Osteocyte (in vitro differentiated cells): ENCODE measurements around the gene KIAA0930. TPM values are rescaled to one million over a fixed set of nuclear protein-coding genes. Genes with fewer than 3 reads are reported as not detected.

ENCODE experiments used
- DNase-seq: peaks from one replicate; pipeline ENCODE4 v3.0.0; 2021; ENCODE audit warnings: mixed read lengths; ENCODE audit not compliant: unreplicated experiment; ENCODE audit errors: extremely low spot score
- H3K27ac Mint-ChIP-seq: one replicate; pipeline ENCODE4 v1.8.0; 2021; ENCODE audit warnings: mild to moderate bottlenecking, mixed read lengths; ENCODE audit not compliant: unreplicated experiment
- H3K27me3 Mint-ChIP-seq: one replicate; pipeline ENCODE4 v1.8.0; 2021; ENCODE audit warnings: mixed read lengths; ENCODE audit not compliant: unreplicated experiment
- H3K36me3 Mint-ChIP-seq: one replicate; pipeline ENCODE4 v1.8.0; 2021; ENCODE audit warnings: mixed read lengths; ENCODE audit not compliant: unreplicated experiment
- H3K4me1 Mint-ChIP-seq: one replicate; pipeline ENCODE4 v1.8.0; 2021; ENCODE audit warnings: mixed read lengths; ENCODE audit not compliant: unreplicated experiment
- H3K4me3 Mint-ChIP-seq: one replicate; pipeline ENCODE4 v1.8.0; 2021; ENCODE audit warnings: mild to moderate bottlenecking, moderate library complexity, mixed read lengths; ENCODE audit not compliant: unreplicated experiment
- H3K9me3 Mint-ChIP-seq: one replicate; pipeline ENCODE4 v1.8.0; 2021; ENCODE audit warnings: mixed read lengths; ENCODE audit not compliant: unreplicated experiment
- total RNA-seq: library from RNA; stranded (reverse); gene quantifications from 2 replicates; pipeline ENCODE4 v1.2.1, GENCODE V29; 2021
- TF ChIP-seq, protein P1 (sequence below): fragments of 200-600 bp; sonication (generic); IDR thresholded peaks from 2 replicates; pipeline ENCODE4 v1.5.0; 2021; ENCODE audit warnings: antibody characterized with exemption, mild to moderate bottlenecking, moderate library complexity

Gene KIAA0930
- total RNA-seq, 1 donor from 2014 or later = 53.1 TPM

DNA sequence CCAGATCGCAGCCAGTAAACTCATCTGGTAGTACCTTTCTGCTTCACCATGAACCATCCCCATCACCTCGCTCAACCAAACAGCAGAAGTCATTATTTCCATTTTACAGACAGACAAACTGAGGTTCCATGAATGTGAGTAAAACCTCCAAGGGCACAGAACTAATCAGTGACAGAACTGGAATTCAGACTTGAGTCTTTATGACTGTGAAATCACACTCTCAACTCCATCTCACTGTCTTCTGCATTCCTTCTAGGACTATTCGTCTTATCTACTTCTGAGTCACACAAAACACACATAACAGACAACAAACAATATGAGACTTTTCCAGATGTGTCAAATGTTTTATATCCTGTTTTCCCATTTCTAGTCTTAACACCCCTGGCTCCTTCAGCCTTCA, 86.3 kb downstream of the KIAA0930 start:
- no peak overlapping the region for H3K4me3 Mint-ChIP-seq
- TF ChIP-seq, protein P1, sequence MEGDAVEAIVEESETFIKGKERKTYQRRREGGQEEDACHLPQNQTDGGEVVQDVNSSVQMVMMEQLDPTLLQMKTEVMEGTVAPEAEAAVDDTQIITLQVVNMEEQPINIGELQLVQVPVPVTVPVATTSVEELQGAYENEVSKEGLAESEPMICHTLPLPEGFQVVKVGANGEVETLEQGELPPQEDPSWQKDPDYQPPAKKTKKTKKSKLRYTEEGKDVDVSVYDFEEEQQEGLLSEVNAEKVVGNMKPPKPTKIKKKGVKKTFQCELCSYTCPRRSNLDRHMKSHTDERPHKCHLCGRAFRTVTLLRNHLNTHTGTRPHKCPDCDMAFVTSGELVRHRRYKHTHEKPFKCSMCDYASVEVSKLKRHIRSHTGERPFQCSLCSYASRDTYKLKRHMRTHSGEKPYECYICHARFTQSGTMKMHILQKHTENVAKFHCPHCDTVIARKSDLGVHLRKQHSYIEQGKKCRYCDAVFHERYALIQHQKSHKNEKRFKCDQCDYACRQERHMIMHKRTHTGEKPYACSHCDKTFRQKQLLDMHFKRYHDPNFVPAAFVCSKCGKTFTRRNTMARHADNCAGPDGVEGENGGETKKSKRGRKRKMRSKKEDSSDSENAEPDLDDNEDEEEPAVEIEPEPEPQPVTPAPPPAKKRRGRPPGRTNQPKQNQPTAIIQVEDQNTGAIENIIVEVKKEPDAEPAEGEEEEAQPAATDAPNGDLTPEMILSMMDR = no peak
- H3K27ac Mint-ChIP-seq = no peak overlapping the region
- DNase-seq = no peak
- H3K4me1 Mint-ChIP-seq = peaks cover 3% of the 10 kb centered on the region
- peaks cover 20% of the 10 kb centered on the region for H3K36me3 Mint-ChIP-seq
- H3K27me3 Mint-ChIP-seq = no peaks in the 10 kb centered on the region
- no peaks in the 10 kb centered on the region for H3K9me3 Mint-ChIP-seq

DNA sequence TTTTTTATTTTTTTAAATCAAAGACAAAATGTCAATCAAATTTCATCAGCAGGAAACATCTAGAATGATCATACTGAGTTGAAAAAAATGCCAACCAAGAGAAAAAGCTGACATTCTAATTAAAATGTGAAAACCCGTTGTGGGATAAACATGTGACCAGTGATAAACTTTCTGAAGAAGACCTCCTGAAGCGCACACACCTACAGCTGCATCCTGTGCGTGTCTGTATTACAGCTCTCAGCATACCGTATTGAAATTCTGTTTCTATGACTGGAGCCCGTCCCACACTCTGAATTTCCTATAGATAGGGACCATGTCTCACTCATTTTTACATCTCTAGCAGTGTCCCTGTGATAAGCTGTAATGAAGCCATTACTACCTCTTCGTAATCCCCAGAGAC, 89.2 kb downstream of the KIAA0930 start:
- peaks cover 19% of the 10 kb centered on the region for H3K36me3 Mint-ChIP-seq
- H3K4me1 Mint-ChIP-seq = no peaks in the 10 kb centered on the region
- H3K27me3 Mint-ChIP-seq = no peaks in the 10 kb centered on the region
- no peaks in the 10 kb centered on the region for H3K9me3 Mint-ChIP-seq
- TF ChIP-seq, protein P1 = no peak
- DNase-seq = no peak
- H3K27ac Mint-ChIP-seq = no peak overlapping the region
- no peak overlapping the region for H3K4me3 Mint-ChIP-seq

DNA sequence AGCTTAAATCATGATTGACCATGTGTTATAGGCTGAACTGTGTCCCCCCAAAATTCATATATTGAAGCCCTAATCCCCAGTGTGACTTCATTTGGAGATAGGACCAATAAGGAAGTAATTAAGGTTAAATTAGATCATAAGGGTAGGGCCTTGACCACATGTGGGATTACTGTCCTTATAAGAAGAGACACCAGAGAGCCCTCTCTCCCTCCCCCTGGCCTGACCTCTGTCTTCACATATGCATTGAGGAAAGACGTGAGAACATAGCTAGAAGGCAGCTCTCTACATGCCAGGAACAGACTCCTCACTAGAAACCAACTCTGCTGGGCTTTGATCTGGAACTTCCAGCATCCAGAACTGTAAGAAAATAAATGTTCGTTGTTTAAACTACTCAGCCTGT, 90.6 kb downstream of the KIAA0930 start:
- Mint-ChIP-seq H3K27me3 (no peaks in the 10 kb centered on the region), H3K4me3 (no peak overlapping the region), H3K9me3 (peaks cover under 1% of the 10 kb centered on the region), H3K4me1 (no peaks in the 10 kb centered on the region), H3K36me3 (peaks cover 19% of the 10 kb centered on the region), H3K27ac (no peak overlapping the region)
- TF ChIP-seq, protein P1 = no peak
- DNase-seq = no peak

DNA sequence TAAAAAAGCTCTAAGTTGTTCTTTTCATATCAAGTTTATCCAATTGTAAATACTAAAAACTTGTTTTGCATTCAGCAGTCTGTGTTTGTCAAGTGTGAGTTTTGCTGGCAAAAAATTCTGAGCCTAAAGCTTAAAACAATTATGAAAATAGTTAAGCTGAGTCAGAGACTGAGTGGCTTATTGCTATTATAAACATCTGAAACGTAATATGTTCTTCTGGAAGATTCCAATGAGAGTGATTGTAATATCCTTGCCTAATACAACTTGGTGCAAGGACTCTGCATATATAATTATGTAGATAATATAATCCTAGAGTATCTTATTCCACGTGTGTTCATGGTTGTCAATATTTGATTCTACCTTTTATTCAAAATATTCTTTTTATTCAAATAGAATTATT, 91.0 kb downstream of the KIAA0930 start:
- no peaks in the 10 kb centered on the region for H3K4me1 Mint-ChIP-seq
- no peaks in the 10 kb centered on the region for H3K27me3 Mint-ChIP-seq
- TF ChIP-seq, protein P1 = no peak
- peaks cover 6% of the 10 kb centered on the region for H3K9me3 Mint-ChIP-seq
- H3K36me3 Mint-ChIP-seq = peaks cover 23% of the 10 kb centered on the region
- H3K27ac Mint-ChIP-seq = no peak overlapping the region
- DNase-seq = no peak
- no peak overlapping the region for H3K4me3 Mint-ChIP-seq

DNA sequence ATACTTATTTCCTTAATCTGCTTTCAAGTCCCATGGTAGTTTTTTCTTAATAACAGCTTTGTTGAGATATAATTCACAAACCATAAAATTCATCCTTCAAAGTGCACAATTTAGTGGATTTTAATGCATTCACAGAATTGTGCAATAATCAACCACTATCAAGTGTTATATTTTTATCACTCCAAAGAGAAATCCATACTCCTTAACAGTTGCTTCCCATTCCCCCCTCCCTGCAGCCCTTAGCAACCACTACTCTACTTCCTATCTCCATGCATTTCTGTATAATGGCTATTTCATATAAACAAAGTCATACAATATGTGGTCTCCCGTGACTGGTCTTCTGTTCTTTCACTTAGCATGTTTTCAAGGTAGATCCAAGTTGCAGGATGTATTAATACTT, 95.8 kb downstream of the KIAA0930 start:
- H3K4me1 Mint-ChIP-seq = no peaks in the 10 kb centered on the region
- H3K36me3 Mint-ChIP-seq = peaks cover 20% of the 10 kb centered on the region
- TF ChIP-seq, protein P1 = no peak
- H3K9me3 Mint-ChIP-seq = peaks cover 12% of the 10 kb centered on the region
- H3K27me3 Mint-ChIP-seq = no peaks in the 10 kb centered on the region
- DNase-seq = no peak
- no peak overlapping the region for H3K4me3 Mint-ChIP-seq
- H3K27ac Mint-ChIP-seq = no peak overlapping the region
